Putamen (tissue), 1 donor: ENCODE results near the gene SOCS1.
A peak's percentile ranks its signal among the peaks of the same experiment; 100 is the strongest.

Source experiments
- DNase-seq: peaks from one replicate; pipeline ENCODE4 v3.0.0-alpha.2; 2016; ENCODE audit warnings: low spot score

Gene SOCS1

DNA sequence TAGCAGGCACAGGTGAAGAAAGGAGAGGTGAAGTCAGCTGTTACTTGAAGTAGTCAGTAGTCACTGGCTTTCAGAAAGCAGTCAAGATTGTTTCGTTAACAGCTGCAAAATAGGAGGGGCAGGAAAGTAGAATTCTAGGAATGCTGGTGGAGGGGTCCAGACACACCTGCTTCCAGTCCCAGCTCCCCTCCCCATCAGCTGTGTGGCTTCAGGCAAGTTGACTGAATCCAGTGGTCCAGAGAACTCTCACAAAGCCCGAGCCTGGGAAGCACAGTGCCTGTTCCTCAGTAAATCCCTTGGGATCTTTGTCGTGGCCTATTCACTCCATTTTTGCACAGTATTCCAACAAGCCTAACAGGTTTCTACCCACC lies 4.6 kb upstream of the SOCS1 start:
- no peak for DNase-seq

DNA sequence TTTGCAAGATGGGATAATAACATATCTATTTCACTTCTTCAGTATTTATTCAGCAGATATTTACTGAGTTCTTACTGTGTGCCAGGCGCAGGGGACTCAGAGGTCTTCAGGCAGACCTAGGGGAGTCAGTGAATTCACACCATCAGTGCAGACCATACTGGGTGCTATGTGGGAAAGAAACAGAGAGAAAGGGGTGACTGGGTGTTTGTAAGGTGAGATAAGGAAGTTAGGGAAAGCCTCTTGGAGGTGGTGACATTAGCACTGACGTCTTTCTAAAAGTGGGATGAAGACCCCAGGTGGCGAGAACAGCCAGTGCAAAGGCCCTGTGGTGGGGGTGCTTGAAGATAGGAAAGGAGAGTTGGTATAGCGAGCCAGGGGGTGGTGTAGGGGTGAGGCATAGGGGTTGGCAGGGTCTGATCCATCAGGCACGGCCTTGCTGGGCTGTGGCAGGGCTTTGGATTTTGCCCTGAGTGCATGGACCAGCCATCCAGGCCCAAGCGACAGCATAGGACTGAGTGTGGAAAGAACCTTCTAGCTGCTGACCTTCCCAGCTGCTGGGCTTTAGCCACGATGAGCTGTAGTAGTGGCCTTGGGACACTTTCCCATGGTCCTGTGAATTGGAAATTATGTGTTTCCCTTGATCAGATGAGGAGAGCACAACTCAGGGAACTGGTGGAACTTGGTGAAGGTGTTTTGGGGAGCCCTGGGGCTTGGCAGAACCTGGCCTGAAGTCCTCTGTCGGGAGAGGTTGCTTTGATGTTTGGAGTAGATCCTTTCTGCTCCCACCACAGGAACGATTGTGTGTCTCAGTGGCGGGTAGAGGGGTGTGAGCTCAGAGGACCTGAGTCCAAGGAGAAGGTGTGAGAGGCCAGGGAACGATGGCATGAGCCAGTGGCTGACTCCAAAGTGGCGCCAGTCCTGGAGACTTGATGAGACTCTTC lies 3.9 kb upstream of the SOCS1 start:
- DNase-seq, result no peak

DNA sequence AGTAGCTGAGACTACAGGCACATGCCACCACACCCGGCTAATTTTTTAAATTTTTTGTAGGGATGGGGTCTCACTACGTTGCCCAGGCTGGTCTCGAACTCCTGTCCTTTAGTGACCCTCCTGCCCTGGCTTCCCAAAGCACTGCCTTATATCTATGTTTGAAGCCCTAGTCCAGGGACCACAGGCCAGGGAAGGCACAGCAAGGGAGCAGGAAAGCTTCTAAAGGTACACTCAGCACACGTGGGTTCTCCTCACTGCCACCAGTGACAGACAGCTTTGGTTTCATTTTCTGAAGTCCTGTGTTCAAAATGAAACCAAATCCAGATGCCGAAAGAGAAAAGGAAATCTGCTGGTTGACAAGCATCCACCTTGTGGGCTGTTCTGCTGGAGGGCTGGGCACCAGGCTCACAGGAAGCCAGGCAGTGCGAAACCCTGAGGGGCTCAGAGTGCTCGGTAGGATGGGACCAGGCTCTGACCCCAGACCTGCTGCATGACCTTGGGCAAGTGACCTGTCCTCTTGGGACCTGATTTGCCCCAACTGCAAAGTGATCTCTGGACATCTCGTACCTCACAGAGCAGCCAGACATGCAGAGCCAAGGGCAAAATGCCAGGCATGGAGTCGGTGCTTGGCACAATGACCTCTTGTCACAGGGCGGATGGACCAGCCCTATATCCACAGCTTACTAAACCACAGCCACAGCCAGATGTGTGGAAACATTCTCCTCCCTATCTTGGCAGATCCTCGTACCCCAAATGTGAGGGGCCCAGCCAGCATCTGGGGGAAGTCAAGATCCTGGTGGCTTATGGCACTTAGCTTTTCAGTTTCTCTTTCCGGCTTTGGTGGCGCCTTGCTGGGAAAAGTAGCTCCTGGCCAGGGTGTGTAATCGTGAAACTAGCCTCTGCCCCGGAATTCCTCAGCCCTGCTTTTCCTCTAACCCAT lies 2.8 kb upstream of the SOCS1 start:
- DNase-seq, result peak; percentile 70

DNA sequence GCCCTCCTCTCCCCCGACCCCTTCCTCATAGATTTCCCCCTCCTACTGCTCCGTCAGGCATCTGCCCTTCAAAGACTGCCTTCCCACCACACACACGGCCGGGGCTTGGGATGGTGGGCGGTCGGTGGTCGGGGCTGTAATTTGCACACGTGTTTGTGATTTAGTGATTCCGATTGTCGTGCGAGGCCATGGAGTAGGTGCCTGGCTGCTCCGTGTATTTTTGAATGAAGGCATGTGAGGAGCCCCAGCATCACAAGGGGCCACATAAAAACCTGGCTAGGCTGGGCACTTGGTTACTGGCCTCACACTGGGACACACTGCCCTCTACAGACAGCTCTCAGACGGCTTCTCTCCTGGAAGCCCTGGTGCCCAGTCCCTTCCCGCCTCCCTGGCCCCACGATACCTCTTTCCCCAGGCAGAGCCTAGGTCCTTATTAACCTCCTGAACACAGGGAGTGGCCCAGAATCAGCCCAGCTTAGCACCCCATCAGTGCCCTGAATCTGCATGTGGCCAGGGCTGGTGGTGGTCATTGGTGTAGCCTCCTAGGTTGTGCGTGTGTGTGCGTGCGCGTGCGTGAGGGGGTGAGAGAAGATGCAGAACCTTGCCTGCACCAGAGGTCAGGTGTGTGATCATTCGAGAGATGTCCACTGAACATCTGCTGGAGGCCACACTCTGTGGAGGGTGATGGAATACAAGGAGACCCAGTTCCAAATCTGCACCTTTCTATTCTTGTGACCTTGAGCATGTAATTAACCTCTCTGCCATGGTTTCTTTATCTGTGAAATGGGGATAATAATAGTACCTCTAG lies 1.3 kb upstream of the SOCS1 start:
- DNase-seq, result peak; percentile 63

DNA sequence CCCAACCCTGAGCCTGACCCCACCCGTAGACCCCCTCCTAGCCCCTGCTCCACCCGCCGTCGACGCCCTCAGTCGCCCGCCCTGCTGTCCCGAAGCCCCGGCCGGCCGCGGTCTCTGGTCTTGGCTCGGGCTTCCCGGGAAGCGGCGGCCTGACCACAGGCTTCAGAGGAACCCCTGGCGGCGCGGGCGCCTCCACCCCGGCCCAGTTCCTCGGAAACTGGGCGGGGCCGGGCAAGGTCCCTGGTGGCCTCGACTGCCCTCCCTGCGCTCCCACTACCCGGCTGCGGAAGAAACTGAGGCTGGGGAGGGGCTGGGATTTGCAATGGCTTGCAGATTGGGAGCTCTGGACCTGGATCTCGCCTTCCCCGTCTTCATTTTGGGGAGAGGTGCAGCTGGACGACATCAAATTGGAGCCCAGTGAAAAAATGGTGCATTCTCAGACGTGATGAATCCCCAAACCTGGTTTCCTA lies 692 bp upstream of the SOCS1 start:
- DNase-seq, result no peak

DNA sequence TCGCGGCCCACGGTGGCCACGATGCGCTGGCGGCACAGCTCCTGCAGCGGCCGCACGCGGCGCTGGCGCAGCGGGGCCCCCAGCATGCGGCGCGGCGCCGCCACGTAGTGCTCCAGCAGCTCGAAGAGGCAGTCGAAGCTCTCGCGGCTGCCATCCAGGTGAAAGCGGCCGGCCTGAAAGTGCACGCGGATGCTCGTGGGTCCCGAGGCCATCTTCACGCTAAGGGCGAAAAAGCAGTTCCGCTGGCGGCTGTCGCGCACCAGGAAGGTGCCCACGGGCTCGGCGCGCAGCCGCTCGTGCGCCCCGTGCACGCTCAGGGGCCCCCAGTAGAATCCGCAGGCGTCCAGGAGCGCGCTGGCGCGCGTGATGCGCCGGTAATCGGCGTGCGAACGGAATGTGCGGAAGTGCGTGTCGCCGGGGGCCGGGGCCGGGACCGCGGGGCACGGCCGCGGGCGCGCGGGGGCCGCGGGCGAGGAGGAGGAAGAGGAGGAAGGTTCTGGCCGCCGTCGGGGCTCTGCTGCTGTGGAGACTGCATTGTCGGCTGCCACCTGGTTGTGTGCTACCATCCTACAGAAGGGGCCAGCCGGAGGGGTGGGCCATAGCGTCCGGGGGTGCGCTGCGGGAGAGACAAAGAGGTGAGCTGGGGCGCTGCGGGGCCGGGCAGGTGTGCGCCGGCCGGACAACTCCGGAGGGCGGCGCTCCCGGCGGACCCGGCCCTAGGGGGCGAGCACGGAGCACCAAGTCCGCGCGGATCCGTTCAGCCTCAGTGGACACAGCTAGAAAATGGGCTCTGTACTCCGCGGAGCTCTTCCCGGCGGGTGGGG lies 879 bp downstream of the SOCS1 start:
- no peak for DNase-seq

DNA sequence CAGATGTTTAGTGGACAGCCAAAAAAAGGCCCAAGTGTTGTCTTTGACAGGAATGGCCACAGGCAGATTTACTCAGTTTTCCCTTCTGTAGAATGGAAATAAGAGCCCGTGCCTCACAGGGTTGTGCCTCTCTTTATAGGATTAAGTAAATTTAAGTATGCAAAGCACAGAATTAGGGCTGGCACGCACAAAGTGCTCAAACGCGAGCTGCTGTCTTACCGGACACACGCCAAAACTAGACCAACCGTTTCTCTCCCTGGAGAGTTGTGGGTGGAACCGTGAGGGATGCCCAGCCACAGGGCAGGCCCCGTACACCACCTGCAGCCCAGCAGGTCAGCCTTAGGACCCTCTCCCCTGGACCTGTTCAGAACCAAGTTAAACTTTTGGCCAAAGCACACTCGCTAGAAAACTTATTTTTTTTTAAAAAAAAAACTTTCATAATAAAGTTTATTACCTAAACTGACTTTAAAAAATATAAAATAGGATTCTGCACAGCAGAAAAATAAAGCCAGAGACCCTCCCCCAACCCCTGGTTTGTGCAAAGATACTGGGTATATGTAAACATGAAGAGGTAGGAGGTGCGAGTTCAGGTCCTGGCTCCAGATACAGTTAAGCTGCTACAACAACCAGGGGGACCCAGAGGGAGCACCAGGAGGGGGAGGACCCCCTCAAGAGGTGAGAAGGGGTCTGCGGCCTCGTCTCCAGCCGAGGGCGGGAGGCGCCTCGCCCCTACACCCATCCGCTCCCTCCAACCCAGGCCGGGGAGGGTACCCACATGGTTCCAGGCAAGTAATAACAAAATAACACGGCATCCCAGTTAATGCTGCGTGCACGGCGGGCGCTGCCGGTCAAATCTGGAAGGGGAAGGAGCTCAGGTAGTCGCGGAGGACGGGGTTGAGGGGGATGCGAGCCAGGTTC lies 1.8 kb downstream of the SOCS1 start:
- DNase-seq, result no peak

DNA sequence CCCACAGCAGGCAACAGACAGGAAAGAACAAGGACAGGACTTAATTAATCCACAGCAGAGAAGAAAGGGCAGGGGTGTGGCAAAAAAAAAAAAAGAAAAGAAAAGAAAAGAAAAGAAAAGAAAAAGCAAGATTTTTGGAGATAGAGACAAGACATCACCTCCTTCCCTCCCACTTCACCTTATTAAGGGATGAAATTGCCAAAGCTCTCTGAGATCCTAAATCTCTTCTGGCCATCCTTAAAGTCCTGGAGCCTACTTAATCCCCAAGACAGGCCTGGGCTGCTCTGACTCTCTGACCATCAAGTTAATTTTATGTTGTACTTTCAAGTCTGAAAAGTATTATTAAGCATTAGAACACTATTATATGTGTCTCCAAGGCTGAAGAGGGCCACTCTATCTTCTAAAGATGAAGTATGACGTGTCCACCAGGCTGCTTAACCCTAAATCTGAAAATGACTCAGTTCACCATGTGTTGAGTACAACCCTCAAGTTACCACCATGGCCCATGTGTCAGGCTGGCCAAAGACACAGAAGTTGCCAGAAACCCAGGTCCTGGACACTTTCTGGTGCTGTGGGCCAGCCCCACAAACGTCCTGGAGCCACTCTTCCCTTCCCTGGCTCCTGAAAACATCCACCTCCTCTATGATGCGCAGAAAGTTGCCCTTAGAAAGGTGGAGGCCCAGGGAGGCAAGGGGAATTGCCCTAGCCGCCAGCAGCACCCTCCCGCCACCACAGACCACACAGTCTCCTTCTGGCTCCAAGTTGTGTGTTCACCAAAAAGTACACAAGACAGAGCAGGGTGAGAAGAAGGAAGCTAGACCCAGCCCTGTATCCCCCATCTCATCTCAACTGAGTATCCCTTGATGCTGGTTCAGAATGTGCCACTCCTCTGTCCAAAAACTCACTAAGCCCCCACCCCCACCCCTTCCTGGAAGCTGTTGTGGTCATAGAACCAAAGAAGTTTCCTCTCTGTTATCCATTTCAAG lies 2.7 kb downstream of the SOCS1 start:
- no peak for DNase-seq

DNA sequence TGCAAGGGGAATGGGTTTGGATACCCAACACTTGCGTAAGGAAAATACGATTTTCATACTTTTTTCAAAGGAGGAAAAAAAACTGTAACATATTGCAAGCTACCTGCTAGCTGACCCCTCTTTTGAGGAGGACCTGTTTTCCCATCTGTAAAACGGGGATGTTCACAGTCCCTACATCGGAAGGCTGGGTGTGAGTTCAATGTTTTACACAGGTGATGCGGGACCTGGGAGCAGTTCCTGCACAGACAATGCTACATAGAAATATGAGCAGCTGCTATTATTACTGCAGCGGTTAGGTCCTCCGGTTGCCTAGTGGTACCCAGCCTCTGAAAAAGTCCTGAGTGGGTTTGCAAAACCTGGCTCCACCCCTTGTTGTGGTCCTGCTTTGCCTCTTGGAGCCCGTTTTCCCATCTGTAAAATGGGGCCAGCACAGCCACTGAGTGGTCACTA lies 3.5 kb downstream of the SOCS1 start:
- no peak for DNase-seq

DNA sequence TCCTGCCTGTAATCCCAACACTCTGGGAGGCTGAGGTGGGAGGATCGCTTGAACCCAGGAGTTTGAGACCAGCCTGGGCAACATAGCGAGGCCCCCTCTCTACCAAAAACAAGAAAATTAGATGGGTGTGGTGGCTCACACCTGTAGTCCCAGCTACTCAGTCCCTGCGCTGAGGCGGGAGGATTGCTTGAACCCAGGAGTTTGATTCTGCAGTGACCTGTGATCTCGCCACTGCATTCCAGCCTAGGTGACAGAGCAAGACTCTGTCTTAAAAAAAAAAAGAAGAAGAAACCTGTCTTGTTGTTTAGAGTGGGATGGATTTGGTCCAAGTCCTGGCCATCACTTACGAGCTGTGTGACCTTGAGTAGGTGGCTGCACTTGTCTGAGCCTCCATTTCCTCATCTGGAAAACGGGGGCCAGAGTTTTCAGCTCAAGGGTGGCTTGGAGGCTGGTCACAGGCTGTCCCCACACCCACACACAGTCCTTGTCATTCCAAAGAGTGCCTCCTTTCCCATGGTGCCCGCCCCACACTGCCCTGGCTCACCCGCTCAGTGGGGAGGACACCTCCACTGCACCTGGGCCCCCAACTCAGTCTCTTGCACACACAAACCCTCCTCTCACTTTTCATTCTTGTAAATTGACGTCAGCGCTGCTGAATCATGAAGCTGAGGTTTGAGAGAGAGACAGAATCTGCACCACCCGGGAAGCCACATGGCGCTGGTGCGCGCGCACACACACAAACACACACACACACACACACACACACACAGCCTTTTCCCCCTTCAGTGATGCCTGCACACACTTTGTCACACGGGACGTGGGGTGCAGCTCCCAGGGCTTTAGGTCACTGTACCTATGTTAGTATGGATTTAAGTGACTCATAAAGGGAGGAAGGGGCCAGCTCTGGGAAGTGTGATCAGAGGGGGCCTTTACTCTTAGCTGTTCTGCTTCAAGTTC lies 4.2 kb downstream of the SOCS1 start:
- no peak for DNase-seq

DNA sequence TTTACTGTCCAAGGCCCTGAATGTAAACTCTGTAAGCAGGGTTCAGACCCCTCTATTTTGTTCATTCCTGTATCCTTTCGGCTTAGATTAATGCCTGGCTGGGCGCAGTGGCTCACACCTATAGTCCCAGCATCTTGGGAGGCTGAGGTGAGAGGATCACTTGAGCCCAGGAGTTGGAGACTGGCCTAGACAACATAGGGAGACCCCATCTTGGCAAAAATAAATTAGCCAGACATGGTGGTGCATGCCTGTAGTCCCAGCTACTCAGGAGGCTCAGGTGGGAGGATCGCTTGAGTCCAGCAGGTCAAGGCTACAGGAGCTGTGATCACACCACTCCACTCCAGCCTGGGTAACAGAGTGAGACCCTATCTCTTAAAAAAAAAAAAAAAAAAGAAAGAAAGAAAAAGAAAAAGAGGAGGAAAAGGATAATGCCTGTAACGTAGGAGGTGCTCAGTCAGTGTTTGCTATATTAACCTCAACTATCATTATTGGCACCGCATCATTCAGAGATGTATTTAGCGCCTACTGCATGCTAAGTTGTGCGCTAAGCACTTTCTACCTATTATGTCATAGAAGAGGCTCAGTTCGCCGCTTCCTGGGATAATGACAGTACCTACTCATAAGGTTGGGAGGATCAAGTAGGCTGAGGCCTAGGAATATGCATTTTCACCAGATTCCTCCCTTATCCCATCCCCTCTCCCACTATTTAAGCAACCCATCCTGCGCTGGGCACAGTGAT lies 5.0 kb downstream of the SOCS1 start:
- DNase-seq, result no peak

DNA sequence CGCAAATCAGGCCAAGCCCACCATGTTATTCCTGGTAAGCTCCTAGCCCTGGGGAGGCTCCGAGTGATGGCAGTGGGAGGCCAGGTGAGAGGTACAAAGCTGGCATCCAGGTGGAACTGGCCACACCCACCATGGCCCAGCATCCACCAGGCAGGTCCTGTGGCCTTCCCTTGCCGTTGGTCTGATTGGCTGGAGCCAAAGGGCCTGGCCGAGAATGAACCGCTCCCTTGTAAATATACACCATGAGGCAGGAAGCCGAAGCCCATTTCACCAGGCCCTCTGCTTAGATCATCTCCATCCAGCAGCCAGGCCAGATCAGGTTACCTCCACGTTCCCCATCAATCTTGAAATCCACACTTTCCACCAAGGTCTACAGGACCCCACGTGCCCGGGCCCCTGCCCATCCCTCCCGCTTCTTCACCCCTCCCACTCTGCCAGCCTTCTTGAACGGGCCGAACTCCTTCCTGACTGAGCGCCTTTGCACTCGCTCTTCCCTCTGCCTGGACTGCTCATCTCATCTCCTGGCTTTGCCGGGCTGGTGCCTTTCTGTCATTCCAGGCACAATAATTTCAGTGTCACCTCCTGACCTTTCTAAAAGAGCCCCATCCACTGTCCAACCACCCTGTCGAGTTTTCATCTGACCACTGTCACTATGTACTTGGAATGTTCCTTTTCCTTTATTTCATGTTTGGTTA lies 5.8 kb downstream of the SOCS1 start:
- no peak for DNase-seq

DNA sequence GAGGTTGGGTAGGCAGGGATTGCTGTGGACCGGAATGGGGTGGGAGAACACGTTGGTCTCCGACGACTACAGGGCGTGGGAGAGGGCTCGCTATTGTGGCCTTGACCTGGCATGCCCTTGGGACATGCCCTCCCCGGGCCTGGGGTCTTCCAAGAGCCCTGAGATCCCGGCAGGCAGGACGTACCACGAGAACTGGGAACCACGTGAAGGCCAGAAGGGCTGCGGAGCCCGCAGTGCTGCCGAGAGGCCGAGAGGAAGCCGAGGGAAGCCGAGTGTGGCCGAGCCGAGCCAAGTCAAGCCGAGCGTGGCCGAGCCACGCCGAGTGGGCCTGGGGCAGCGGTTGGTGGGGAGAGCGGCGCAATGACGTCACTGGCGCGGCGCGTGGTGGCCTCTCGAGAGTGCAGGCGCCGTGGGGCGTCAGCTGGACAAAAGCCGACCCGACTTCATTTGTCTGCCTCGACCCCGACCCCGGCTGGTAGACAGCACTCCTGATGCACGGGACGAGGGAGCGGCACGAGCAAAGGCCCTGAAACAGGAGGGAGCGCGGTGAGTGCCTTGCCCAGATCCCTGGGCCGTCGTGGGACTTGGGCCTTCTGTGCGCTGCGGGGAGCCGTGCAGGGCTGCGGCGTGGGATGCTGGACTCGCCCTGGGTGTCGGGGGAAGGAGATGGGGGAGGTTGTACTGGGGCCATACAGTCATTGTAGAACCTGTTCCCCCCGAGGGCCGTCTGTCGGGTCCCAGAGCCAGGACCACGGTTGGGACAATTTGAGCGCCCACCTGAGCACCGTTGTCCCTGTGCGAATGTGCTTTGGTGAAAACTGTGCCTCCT lies 6.6 kb downstream of the SOCS1 start:
- no peak for DNase-seq

DNA sequence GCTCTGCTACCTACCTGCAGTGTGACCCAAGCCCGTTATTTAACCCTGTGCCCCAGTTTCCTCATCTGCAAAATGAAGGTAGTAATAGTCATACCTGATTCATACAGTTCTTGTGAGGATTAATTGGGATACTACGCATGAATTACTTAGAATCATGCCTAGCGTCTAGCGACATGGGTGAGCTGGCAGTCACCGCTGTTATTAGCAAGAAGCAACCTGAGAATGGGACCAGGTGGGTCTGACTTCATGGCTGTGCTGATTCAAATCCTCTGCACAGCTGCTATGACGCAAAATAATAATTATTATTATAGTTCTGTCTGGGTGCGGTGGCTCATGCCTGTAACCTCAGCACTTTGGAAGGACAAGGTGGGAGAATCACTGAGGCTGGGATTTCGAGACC lies 7.9 kb downstream of the SOCS1 start:
- DNase-seq, result no peak

DNA sequence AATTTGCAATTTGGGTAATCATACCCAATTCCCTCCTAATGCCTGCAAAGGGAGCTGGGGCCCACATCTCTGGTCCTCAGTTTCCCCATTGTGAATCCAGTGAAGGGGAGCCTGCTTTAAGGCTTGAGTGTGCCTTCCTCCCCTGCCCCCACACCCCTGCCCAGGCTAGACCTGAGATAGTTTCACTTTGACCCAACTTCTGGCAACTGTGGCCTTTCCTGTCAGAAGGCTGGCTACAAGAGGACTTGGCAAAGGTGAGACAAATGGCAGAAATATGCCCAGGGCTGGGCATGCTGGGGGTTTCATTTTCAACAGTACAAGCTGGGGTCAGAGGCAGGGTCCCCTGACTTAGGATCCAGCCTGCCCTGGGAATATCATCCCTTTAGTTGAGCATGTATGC lies 10.0 kb downstream of the SOCS1 start:
- DNase-seq, result no peak
